ENCODE measurements around the gene SPTSSB.

GRCh38 chr3:161405836-161406235 lies 34.5 kb upstream of the SPTSSB start:
- no peak for TF ChIP-seq CTCF (IDR thresholded peaks at IDR 0.05; ENCODE audit: low read depth, low read length, poor library complexity, severe bottlenecking)
- TF ChIP-seq EZH2phosphoT487 (IDR thresholded peaks at IDR 0.05; ENCODE audit: borderline replicate concordance, low read length), result no peak

Data from DOHH2 (cell line).